Tibial artery (tissue), 4 donors: Measurements from ENCODE around the gene KRTAP4-11.
"Not testable (repeated sequence)": the region's sequence is repeated elsewhere in the genome, so short reads cannot be mapped to it uniquely, and the experiment has no call there.

Source experiments
- DNase-seq, 2 donors: peaks; one replicate each; pipeline ENCODE4 v3.0.0-alpha.2; 2019
- H3K27ac ChIP-seq, 2 donors: fragments of 200-600 bp; sonication (generic) in 1 of 2; 1 replicate in 1 of 2; 2 replicates in 1 of 2; pipeline ENCODE4 v1.5.1; 2018 to 2019; ENCODE audit warnings: mild to moderate bottlenecking in 1 of 2
- H3K27me3 ChIP-seq, 2 donors: fragments of 200-600 bp; sonication (generic) in 1 of 2; one replicate each; pipeline versions ENCODE4 v1.5.1 to v1.6.0; 2016 to 2019
- H3K36me3 ChIP-seq, 3 donors: fragments of 200-600 bp; sonication (generic) in 2 of 3; one replicate each; pipeline ENCODE4 v1.5.1; 2016 to 2019; ENCODE audit warnings: mild to moderate bottlenecking in 2 of 3
- H3K4me1 ChIP-seq, 4 donors: fragments of 200-600 bp; sonication (generic) in 2 of 4; 1 replicate in 3 of 4; 2 replicates in 1 of 4; pipeline ENCODE4 v1.5.1; 2016 to 2019
- H3K4me3 ChIP-seq, 2 donors: fragments of 200-600 bp; sonication (generic) in 1 of 2; 1 replicate in 1 of 2; 2 replicates in 1 of 2; pipeline ENCODE4 v1.5.1; 2018 to 2019; ENCODE audit warnings: mild to moderate bottlenecking in 2 of 2
- H3K9me3 ChIP-seq, 3 donors: fragments of 200-600 bp; sonication (generic) in 1 of 3; one replicate each; pipeline ENCODE4 v1.5.1; 2016 to 2019
- CTCF ChIP-seq, 2 experiments: fragments of 200-600 bp in 1 of 2; fragments of 450-650 bp in 1 of 2; IDR thresholded peaks; one replicate each; pipeline ENCODE4 v1.5.1; 2017 to 2019; ENCODE audit warnings: antibody characterized with exemption in 2 of 2, mild to moderate bottlenecking in 1 of 2, moderate library complexity in 1 of 2
- intact Hi-C: fragments of 100-400 bp; cut with DNase I; formaldehyde crosslinking; loops from one replicate; pipeline ENCODE4 v1.15.0; 2023; ENCODE audit warnings: low total_unique reads

The KRTAP4-11 gene

GRCh38 chr17:41126412-41126811 is 8.2 kb upstream of the KRTAP4-11 start:
- TF ChIP-seq CTCF (IDR thresholded peaks at IDR 0.05) = no peak
- H3K27me3 ChIP-seq = no peaks in the 10 kb centered on the region
- H3K27ac ChIP-seq = no peak overlapping the region
- H3K36me3 ChIP-seq = no peaks in the 10 kb centered on the region
- H3K9me3 ChIP-seq = no peaks in the 10 kb centered on the region
- intact Hi-C loops = no loop called here
- H3K4me1 ChIP-seq = no peaks in the 10 kb centered on the region
- no peak for DNase-seq
- no peak overlapping the region for H3K4me3 ChIP-seq

GRCh38 chr17:41125064-41125463 is 6.9 kb upstream of the KRTAP4-11 start:
- TF ChIP-seq CTCF (IDR thresholded peaks at IDR 0.05) = no peak
- intact Hi-C loops = no loop called here
- Histone ChIP-seq H3K27me3 (no peaks in the 10 kb centered on the region), H3K4me3 (no peak overlapping the region), H3K27ac (no peak overlapping the region), H3K9me3 (no peaks in the 10 kb centered on the region), H3K4me1 (no peaks in the 10 kb centered on the region), H3K36me3 (no peaks in the 10 kb centered on the region)
- no peak for DNase-seq

- H3K36me3 ChIP-seq, H3K27ac ChIP-seq, H3K4me3 ChIP-seq, H3K9me3 ChIP-seq, H3K27me3 ChIP-seq, DNase-seq, H3K4me1 ChIP-seq, intact Hi-C loops: not testable (repeated sequence)
Observed at GRCh38 chr17:41123991-41124371, 5.8 kb upstream of the KRTAP4-11 start, which contains the start of gene KRTAP4-12. Gene KRTAP4-12, minus strand, starts transcription at chr17:41124182. Its CDS starts 60 bp downstream, at chr17:41124122.

GRCh38 chr17:41123292-41123990 is 5.3 kb upstream of the KRTAP4-11 start:
- H3K27ac ChIP-seq, H3K36me3 ChIP-seq, DNase-seq, H3K4me3 ChIP-seq, H3K27me3 ChIP-seq, H3K9me3 ChIP-seq, intact Hi-C loops, H3K4me1 ChIP-seq: not testable (repeated sequence)

- no peak for TF ChIP-seq CTCF (IDR thresholded peaks at IDR 0.05)
- peaks cover 0 to 9% of the 10 kb centered on the region in 2 donors for H3K27me3 ChIP-seq
- intact Hi-C loops = no loop called here
- H3K4me1 ChIP-seq = no peaks in the 10 kb centered on the region
- H3K36me3 ChIP-seq = no peaks in the 10 kb centered on the region
- DNase-seq = no peak
- H3K4me3 ChIP-seq = no peak overlapping the region
- H3K9me3 ChIP-seq = no peaks in the 10 kb centered on the region
- no peak overlapping the region for H3K27ac ChIP-seq
Observed at GRCh38 chr17:41121742-41122141, 3.6 kb upstream of the KRTAP4-11 start.

- H3K9me3 ChIP-seq, H3K27ac ChIP-seq, H3K27me3 ChIP-seq, H3K36me3 ChIP-seq, intact Hi-C loops, H3K4me3 ChIP-seq, H3K4me1 ChIP-seq, DNase-seq: not testable (repeated sequence)
Observed at GRCh38 chr17:41119696-41120690, 1.8 kb upstream of the KRTAP4-11 start.

GRCh38 chr17:41118721-41119120 is 548 bp upstream of the KRTAP4-11 start:
- intact Hi-C loops = no loop called here
- peaks cover 0 to 9% of the 10 kb centered on the region in 2 donors for H3K27me3 ChIP-seq
- no peak overlapping the region for H3K27ac ChIP-seq
- no peaks in the 10 kb centered on the region for H3K9me3 ChIP-seq
- DNase-seq = no peak
- no peaks in the 10 kb centered on the region for H3K36me3 ChIP-seq
- no peak overlapping the region for H3K4me3 ChIP-seq
- H3K4me1 ChIP-seq = no peaks in the 10 kb centered on the region
- TF ChIP-seq CTCF (IDR thresholded peaks at IDR 0.05) = no peak
